HG03066 (cell line): ENCODE data around the gene SOWAHA.
A peak's percentile ranks its signal among the peaks of the same experiment; 100 is the strongest.

Source experiments
- ATAC-seq: cut with Tn5 transposase; IDR thresholded peaks from one replicate; pipeline ENCODE4 v1.9.1; 2021; ENCODE audit warnings: low read depth; ENCODE audit not compliant: unreplicated experiment

The SOWAHA gene

DNA sequence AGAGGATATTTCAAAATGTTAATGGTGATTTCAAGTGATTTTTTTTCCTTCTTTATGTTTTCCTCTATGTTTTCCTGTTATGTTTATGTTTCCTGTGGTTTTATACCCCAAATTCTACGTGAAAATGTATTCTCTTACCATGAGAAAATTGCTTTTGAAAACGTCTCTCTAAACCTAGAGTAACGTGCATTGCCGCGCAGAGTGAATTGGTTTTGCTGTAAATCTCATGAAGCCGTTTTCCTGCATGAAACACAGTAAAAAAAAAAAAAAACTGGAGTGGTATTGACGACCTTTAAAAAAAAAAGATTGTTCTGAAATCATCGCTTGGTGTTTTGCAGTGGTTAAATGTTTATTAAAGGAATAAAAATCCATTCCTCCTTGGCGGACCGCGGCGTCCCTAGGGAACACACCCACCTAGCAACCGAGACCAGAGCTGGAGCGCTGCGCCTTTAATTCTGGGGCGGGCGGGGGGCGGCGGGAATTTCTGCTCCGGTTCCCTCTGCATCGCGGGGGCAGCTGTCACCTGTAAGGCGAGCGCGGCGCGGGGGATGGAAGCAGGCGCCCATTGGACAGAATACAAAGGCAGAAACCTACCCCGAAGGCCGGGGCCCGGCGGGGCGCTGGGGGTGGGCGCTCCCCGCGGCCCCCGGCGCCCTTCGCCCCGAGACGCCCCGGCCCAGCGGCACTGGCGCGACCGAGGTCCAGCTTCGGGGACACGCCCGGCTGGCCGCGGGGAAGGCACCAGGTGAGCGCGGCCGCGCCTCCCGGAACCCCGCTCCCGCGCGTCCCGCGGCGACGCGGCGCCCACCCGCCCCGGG is at the start of gene SOWAHA:
TSS of gene SOWAHA (plus strand) at position 522 of the 818 bp plus-strand sequence. CDS start 320 bp downstream, outside the sequence.
- ATAC-seq: no peak

DNA sequence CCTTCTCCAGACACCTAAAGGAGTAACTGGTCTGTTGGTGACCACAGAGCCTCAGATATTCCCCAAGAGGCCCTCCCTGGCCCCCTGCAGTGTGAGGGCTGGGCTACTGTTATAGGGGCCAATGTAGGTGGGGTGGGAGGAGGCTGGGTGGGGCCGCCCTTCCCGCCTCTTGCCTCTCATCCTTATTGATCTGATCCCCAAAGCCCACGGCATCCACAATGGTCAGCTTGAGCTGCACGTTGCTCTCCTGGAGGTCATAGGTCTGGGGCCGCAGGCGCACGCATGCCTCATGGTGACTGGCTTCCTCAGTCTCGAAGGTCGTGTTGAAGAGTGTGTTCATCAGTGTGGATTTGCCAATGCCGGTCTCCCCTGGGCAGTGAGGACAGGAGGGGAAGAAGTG is 49.1 kb upstream of the SOWAHA start:
- ATAC-seq: no peak

DNA sequence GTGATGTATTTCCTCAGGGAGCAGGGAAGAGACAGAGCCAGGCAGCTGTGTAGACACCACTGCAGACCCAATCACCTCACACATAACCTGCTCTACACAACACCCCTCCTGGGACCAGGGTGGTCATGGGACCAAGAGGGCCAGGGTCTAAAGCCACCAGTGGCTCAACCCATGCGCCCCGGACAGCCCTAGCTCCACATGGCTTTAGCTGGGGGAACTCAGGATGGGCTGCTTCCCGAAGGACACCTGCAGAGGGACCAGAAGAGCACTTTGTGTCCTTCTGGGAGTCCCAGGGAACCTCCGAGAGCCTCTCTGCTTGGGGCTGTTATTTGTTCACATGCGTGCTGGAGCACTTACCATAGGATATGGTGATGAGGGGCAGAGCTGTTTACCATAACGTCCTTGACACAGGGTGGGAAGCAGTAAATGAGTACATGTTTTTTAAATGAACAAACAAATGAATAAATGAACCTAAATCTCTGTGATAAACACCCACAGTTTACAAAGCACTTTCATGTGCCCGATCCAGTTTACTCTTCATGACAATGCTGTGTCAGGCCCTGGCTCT is 48.3 kb upstream of the SOWAHA start:
- ATAC-seq: no peak

DNA sequence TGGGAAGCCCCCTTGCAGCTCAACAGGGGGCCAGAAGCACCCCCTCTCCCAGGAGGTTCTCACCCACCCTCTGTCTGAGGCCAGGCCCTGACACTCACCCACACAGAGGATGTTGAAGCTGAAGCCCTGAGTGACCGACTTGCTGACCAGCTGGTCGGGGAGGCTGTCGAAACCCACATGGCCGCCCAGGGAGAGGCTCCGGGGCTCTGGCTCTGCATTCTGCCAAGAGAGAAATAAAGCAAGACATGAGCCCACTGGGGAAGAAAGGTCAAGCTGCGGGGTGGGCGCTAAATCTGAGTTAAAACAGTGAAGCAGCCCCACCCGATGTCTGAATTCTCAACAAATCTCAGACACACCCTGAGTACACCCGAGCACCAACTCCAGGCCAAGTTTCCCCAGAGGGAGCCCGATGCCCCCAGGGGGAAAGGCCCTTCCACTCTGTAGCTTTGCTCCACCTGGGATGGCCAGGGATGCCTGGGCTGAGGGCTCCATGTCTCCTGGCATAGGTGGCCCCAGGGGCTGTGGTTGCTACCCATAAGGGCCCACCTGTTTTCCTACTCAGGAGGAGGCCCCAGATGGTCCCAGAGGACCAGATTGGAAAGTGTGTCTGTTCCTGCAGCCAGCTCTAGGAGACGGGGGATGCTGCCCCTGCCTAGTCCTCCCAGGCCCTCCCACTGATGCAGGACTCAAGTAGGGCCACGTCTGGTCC is 47.6 kb upstream of the SOWAHA start:
- no peak for ATAC-seq

DNA sequence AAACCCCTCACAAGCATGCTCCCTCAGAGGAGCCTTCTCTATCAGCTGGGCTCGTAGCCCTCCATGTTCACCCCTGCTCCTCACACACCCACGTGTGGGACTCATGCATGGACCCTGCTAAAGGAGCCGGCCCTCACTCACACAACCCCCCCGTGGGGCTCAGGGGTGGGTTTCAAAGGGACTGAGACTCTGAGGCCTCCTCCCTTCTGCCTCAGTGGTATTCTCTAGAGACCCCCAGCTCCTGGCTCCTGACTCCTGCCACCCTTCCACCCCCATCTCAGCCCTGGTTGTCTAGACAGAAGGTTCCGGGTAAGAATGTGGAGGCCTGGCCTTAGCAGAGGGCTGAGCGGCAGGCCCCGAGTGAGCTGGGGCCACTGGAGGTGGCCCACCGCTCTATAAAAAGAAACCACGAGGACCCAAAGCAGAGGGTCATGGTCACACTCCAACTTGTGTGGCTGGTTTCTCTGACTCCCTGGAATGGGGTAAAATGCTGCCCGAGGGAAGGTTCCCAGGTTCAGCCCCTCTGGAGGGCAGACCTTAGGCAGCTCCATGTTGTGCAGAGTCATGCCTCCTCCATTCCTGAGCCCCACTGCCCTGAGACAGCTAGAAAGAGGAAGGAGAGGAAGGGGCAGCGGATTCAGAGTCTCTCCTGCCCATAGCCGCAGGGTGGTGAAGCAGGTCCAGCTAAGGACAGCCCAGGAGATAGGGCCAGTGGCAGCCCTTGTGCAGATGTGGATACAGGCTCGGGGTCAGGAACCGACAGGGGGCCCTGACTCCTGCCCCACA is 46.9 kb upstream of the SOWAHA start:
- ATAC-seq: no peak

DNA sequence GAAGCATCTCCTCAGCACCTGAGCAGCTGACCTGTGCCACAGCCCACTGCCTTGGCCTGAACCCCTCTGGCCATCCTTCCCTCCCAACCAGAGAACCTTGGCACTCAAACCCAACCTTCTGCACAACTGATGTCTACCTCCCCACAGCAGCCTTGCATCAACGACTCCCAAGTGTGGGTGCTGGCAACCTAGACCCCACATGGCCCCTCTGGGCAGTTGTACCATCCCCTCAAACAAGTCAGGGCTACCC is 46.4 kb upstream of the SOWAHA start:
- no peak for ATAC-seq

DNA sequence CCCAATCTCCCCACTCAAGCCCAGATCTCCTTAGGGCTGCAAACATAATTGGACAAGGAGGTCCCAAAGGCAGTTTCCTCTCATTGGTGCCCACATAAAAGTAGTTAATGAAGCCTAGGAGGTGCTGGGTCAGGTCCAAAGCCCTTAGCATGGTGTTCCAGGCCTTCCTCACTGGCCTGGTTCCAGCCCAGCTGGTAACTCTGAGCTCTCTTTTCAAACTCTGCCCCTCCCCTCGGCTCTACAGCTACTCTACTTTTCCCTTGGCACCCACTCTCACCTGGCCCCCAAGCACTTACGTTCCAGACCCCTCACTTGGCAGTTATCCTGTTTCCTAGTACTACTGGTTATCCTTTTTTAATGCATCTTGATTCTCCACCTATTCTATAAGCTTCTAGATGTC is 46.0 kb upstream of the SOWAHA start:
- no peak for ATAC-seq

DNA sequence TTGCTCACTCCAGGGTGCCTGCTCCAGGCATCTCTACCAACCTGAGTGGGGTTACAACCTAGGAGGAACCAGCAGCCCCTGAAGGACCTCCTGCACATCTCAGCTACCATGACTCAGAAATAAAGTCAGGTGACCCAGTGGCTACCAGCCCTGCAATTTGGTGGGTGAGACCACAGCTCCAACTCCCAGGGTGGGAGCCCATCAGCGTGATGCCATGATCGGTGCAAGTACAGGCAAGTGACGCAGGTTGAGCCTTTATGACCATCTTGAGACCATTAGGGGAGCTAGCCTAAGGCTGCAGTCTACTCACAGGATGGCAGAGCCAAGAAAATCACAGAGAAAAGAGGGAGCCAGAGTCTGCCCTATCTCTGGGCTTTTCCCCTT is 44.6 kb upstream of the SOWAHA start:
- ATAC-seq: no peak

DNA sequence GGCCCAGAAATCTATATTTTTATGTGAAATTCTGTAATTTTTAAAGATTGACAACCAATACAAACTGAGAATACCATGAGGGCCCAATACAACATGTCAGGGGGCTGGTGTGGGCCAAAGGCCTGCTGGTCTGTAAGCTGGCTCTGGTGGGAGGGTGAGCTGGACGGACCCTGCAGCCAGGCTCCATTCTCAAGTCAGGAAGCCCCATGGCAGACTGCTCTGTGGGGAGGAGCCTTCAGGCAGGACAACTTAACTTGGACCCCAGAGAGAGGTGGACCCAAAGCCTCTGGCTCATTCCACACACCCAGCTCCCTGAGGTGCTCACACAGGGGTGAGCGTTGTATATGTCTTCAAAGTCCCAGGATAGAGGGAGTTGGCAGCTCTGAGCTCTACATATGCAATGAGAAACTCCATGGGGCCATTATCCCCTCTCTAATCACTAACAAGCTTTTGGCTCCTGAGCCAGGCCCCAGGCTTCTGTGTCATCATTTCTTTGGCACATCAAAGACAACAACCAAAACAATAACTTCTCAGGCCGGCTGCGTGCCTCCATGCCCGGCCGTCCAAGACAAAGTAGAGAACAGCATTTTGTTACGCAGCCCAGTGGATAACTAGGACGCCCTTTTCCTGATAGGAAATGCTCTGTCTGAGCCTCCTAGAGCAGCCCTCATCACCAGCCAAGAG is 42.5 kb upstream of the SOWAHA start:
- no peak for ATAC-seq

DNA sequence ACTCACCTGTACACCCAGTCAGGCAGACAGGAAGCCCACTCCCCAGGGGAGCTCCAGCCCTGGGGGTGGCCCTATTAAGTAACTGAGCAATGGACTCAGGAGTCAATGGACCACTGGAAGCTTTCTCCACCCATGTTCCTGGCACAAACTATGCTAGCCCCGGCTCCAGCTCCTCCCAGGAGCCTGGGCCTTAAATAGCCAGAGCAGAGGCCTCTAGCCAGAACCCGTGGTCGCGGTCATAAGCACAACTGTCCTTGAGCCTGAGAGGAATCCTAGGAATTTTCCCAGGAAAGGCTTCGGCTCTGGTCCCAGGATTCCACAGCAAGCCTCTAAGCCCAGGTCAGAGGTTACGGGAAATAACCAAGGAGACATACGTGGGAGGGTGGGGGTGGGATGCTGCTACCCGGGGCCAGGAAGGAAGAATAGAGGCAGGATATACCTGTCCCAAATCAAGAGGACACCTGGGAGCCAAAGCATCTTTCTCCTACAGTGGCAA is 41.6 kb upstream of the SOWAHA start:
- no peak for ATAC-seq

DNA sequence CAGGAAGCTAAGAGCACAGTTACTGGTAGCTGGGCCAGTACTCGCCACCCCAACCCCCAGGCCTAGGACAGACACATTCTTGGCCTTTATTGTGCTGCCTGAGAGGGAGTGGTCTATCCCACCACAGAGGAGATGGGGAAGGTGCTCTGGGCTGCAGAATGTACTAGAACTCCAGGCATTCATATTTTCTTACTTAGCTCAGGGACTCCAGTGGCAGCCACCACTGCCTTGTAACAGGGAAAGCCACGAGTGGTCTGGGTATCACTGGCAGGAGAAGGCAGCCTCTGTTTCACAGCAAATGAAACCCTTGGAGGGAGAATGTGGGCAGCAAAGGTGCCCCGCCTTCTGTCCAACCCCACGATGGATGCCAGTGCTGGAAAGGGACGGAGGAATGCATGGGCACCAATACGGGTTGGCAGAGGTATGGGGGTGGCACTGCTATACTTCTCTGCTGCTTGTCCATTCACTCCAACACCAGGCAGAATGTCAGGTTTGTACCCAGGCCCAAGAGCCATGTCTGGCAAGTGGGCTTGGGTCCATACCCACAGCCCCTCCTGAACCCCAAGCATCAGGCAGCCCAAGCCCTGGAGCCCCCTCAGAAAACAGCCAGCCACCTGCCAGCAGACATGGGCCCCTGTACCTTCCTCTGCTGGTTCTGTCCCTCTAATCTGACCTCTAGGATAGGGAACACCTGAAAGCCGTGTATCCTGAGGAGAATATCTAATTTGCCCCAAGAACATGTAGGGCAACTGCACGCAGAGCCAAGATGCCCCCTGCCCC is 40.6 kb upstream of the SOWAHA start:
- ATAC-seq: no peak

DNA sequence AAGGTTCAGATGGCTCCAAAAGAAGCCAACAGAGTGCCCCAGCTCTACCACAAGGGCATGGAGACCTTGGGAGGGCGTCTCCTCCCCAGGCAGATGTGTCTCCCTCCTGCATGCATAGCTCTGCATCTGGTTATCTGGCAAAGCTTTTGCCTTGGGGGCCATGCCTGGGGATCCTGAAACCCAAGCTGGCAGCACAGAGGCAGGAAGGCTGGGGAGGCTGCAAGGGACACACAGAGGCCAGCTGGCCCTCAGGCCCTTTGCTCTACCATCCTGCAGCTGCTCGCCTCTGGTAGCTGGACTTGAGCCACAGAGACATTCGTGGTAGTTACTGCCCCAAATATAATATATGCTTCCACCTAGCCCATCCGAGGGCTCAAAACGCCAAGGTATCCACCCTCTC is 40.0 kb upstream of the SOWAHA start:
- no peak for ATAC-seq

DNA sequence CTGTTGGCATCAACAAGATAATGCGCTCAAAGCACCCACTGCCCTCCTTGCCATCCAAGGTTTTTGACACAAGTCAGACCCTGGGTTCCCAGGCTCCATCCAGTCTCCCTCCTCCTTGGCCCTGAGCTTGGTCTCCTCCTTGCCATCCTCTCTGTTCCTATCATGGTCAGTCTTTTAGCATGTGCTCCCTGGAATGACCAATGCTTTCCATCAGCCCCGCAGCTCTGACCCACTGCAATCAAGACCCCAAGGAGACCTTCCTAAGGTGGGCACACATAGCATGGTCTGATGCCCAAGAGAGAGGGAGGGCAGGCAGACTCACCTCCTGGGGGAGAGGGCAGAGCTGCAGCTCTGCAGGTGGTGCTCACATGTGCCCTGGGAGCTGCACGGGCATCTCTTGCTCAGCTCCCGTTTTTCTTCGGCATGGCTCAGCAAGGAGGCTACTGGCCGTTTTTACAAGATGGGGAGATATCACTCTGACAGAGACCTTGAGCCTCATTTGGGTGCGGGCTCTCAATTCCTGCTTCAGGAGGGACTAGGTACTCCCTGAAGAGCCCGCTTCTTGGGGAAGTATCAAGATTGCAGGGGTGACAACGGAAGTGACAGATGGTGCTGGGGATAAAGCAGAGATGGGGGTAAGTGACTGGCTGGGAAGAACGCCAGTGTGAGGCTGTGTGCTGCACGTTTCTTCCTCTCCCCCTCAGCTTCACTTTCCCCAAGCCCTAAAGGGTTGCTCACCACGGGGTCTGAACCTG is 39.3 kb upstream of the SOWAHA start:
- no peak for ATAC-seq

DNA sequence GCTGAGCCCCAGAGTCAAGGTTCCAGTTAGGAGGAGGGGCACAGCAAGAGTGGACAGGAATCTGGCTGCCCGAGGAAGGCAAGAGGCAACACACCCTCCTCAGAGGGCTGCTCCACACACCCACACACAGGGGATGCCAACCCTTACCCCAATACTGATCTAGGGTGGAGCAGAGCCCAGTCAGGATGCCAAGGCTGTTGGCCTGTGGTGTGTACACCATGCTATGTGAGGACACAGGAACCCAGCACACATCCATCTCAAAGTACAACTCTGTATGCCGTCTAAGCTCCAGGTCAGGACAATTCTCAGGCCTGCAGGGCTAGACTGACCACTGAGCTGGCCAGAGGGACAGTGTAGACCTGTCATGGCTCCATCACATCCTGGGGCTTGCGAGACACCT is 38.7 kb upstream of the SOWAHA start:
- ATAC-seq: no peak

DNA sequence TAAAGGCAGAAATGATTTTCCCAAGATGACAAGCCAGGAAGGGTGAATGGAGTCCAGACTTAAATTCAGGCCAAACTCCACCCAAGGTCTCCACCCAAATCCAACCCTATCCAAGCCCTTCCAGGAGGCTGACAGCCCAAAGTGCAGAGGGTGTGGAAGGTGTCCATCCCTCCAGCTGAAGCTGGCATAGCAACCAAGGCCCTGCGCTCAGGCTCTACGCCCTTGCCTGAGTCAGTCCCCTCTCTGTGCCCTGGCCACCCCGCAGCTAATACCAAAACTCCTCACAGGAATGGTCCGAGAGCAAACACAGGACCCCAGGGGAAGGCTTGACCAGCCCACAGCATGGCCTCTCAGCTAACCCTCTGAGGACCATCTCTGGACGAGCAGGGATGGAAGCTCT is 38.2 kb upstream of the SOWAHA start:
- no peak for ATAC-seq

DNA sequence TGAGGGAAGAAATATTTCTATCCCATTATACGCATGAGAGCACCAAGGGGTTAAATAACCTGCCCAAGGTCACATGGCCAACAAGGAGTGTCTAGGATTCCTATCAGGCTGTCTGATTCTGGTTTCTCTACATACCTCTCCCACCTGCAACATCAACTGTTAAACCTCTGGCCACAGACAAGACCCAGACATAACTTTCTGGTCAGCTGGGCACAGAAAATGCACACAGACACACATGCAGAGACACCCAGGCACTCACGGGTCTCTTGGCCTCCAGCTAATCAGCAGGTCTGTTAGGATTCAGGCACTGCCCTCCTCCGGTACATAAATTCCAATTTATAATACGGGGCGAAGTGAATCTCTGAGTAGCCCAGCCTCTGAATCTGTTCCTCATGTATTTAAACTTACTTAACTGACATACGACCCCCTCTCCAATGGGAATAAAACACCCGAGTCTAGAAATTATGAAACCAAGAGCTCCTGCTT is 37.6 kb upstream of the SOWAHA start:
- ATAC-seq: no peak

DNA sequence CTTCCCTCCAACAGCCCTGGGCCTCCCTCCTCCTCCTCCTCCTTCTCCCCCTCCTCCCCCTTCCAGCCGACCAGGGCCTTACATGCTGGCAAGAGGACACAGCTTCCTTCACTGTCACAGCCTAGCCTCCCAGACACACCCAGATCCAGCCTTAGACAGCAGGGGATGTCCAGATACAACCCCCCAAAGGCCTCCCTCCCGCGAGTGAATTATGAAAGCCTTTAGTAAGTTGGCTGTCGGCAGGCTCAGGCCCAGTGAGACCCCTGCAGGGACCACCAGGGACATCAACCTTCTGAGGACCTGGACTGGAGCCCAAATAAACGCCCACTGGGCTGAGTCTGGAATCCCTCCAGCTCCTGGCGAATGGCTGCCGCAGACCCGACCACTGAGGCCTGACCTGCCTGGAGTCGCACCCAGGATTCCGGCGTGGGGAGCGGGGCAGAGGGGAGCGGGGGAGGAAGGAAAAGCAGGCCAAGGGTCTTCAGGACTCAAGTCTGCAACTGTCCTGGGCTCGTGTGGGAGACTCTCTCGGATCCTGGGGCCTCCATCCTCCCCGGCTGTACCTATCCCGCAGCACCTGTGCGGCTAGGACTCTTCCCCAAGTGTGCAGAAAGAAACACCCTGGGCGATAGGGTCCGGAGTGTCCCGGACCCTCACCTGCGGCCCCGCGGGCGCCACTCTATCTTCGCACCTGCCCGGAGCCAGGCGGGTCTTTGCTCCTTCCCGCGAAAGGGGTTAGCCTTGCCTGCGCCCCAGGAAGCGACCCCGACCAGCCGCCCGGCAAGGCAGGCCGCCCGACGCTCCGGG is 36.8 kb upstream of the SOWAHA start:
- ATAC-seq: peak; percentile 21

DNA sequence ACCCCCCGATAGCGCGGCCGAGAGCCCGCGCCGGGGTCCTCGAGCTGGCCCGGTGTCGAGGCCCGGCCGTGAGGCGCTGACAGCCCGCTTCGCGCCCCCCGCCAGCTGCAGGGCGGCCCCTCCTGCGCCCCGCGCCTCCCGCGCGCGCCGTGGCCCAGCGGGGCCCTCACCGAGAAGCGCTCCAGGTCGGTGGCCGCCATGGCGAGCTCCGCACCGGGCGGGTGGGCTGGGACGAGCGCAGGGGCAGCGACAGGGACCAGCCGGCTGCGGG is 36.2 kb upstream of the SOWAHA start:
- ATAC-seq: no peak
